Caki2 (cell line): ENCODE results near the gene C3orf85. TPM values are rescaled to one million over a fixed set of nuclear protein-coding genes. Genes with fewer than 3 reads are reported as not detected.

Experiments used
- total RNA-seq: library from RNA; depleted of rRNA; stranded (reverse); fragments of >200 nt; shearing (Covaris generic); gene quantifications from 2 replicates; pipeline ENCODE4 v1.2.3, GENCODE V29; 2014; ENCODE audit warnings: low replicate concordance; rRNA removed

The C3orf85 gene
- total RNA-seq, 1 experiment from 2014 or later, result not detected

Other genes with a start within 250 kb of the C3orf85 start
- not detected in 2 replicates for gene GUCA1C, start 182.8 kb upstream of the C3orf85 start, total RNA-seq
- gene MORC1, start 18.6 kb upstream of the C3orf85 start, total RNA-seq, result not detected in 2 replicates
- gene DPPA2, start 179.8 kb downstream of the C3orf85 start, total RNA-seq, result 0.51 TPM in 1 of 2 replicates, not detected in the other
- not detected in 2 replicates for gene DPPA4, start 200.8 kb downstream of the C3orf85 start, total RNA-seq